ENCODE results near the gene SERF2.

DNA sequence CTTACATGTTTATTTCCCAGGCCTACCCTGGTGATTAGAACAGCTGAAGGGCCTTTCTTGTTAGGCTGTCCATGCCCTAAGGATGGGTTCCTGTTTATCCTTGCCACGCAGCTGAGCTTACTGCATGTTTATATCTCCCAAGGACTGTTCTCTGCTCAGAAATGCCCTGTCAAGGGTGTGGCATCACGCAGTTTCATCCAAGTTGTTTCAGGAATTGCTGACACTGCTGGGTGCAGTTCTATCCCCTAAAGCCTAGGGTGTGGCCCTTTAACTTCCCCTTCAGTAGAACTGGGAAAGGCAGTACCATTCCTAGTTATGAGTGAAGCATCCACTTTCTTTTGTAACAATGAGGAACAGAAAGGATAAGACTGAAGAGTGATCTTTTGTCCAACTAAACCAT lies 20.3 kb upstream of the SERF2 start:
- TF ChIP-seq, protein P1, sequence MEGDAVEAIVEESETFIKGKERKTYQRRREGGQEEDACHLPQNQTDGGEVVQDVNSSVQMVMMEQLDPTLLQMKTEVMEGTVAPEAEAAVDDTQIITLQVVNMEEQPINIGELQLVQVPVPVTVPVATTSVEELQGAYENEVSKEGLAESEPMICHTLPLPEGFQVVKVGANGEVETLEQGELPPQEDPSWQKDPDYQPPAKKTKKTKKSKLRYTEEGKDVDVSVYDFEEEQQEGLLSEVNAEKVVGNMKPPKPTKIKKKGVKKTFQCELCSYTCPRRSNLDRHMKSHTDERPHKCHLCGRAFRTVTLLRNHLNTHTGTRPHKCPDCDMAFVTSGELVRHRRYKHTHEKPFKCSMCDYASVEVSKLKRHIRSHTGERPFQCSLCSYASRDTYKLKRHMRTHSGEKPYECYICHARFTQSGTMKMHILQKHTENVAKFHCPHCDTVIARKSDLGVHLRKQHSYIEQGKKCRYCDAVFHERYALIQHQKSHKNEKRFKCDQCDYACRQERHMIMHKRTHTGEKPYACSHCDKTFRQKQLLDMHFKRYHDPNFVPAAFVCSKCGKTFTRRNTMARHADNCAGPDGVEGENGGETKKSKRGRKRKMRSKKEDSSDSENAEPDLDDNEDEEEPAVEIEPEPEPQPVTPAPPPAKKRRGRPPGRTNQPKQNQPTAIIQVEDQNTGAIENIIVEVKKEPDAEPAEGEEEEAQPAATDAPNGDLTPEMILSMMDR (IDR thresholded peaks at IDR 0.05; ENCODE audit: control extremely low read depth in 1 of 3, insufficient read depth in 1 of 3, low read depth in 1 of 3, low read length in 3 of 3) = no peak
- TF ChIP-seq TEAD4 (IDR thresholded peaks at IDR 0.05; ENCODE audit: low read depth, low read length) (no peak), HDAC2 (IDR thresholded peaks at IDR 0.05; ENCODE audit: borderline replicate concordance in 1 of 2, low read depth in 2 of 2, low read length in 2 of 2) (no peak), CHD1 (IDR thresholded peaks at IDR 0.05; ENCODE audit: low read depth, low read length) (no peak), YY1 (IDR thresholded peaks at IDR 0.05; ENCODE audit: low read depth, low read length) (no peak), POLR2AphosphoS5 (IDR thresholded peaks at IDR 0.05; ENCODE audit: low read depth, low read length) (no peak), POLR2A (IDR thresholded peaks at IDR 0.05; ENCODE audit: control extremely low read depth in 1 of 2, low read depth in 2 of 2, low read length in 2 of 2) (no peak)
- TF ChIP-seq, protein P2, sequence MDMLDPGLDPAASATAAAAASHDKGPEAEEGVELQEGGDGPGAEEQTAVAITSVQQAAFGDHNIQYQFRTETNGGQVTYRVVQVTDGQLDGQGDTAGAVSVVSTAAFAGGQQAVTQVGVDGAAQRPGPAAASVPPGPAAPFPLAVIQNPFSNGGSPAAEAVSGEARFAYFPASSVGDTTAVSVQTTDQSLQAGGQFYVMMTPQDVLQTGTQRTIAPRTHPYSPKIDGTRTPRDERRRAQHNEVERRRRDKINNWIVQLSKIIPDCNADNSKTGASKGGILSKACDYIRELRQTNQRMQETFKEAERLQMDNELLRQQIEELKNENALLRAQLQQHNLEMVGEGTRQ (IDR thresholded peaks at IDR 0.05; ENCODE audit: low read length) = no peak
